PC-3 (cell line): ENCODE results near the gene GALNTL6.

Experiments
- CTCF ChIP-seq: fragments of 300-600 bp; sonication (generic); conservative IDR thresholded peaks from 2 replicates; pipeline ENCODE4 v1.5.1; 2017; ENCODE audit warnings: antibody characterized with exemption, low read depth, mild to moderate bottlenecking, low read length
- EZH2 ChIP-seq: fragments of 300-600 bp; sonication (generic); IDR thresholded peaks from one replicate; pipeline ENCODE4 v1.6.1; 2017; ENCODE audit warnings: antibody characterized with exemption, mild to moderate bottlenecking, low read length; ENCODE audit not compliant: unreplicated experiment
- EZH2phosphoT487 ChIP-seq: fragments of 300-600 bp; sonication (generic); IDR thresholded peaks from 2 replicates; pipeline ENCODE4 v1.6.1; 2018; ENCODE audit warnings: mild to moderate bottlenecking, antibody characterized with exemption, low read length, borderline replicate concordance

- TF ChIP-seq CTCF (no peak), EZH2 (no peak), EZH2phosphoT487 (no peak)
These were observed 1055.1 kb downstream of the GALNTL6 start for GRCh38 chr4:172868271-172868670.
